ENCODE data around the gene ANKRD17.
"Not testable (repeated sequence)": the region's sequence is repeated elsewhere in the genome, so short reads cannot be mapped to it uniquely, and the experiment has no call there.

ANKRD17 gene

GRCh38 chr4:73258686-73259570 lies at the start of gene ANKRD17:
Gene ANKRD17 (minus strand): TSS chr4:73258798. CDS start chr4:73258668, 130 bp downstream.
- H3K4me3 ChIP-seq (replicated peaks; ENCODE audit: low read depth, low read length): peak within 1 kb of the TSS; percentile 84
- TF ChIP-seq, protein P1, sequence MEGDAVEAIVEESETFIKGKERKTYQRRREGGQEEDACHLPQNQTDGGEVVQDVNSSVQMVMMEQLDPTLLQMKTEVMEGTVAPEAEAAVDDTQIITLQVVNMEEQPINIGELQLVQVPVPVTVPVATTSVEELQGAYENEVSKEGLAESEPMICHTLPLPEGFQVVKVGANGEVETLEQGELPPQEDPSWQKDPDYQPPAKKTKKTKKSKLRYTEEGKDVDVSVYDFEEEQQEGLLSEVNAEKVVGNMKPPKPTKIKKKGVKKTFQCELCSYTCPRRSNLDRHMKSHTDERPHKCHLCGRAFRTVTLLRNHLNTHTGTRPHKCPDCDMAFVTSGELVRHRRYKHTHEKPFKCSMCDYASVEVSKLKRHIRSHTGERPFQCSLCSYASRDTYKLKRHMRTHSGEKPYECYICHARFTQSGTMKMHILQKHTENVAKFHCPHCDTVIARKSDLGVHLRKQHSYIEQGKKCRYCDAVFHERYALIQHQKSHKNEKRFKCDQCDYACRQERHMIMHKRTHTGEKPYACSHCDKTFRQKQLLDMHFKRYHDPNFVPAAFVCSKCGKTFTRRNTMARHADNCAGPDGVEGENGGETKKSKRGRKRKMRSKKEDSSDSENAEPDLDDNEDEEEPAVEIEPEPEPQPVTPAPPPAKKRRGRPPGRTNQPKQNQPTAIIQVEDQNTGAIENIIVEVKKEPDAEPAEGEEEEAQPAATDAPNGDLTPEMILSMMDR (IDR thresholded peaks at IDR 0.05; ENCODE audit: low read length, missing control alignments): no peak
- DNase-seq (ENCODE audit: low read depth): peak; percentile 95

DNA sequence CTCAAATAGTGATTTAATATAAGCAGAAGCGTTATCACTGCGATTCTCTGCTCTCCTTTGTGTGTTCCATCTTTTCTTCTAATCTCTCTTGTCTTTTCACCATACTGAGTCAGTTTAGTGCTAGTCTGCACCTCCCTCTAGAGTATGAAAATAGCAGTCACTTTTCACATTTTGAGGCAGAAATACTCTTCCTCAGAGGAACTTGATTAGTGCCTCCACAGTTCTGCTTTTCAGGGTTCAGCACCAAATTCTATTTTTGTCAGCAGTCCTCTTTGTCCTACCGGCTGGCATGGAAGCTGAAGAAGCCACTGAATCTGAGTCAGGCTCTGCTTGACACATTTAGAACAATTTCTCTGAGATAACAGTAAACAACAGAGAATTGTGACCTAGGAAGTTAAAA lies 49.7 kb upstream of the ANKRD17 start:
- TF ChIP-seq, protein P1 (IDR thresholded peaks at IDR 0.05; ENCODE audit: low read length, missing control alignments): peak; percentile 58
- DNase-seq (ENCODE audit: low read depth): peak; percentile 55
- H3K4me3 ChIP-seq (replicated peaks; ENCODE audit: low read depth, low read length): no peak overlapping the region

DNA sequence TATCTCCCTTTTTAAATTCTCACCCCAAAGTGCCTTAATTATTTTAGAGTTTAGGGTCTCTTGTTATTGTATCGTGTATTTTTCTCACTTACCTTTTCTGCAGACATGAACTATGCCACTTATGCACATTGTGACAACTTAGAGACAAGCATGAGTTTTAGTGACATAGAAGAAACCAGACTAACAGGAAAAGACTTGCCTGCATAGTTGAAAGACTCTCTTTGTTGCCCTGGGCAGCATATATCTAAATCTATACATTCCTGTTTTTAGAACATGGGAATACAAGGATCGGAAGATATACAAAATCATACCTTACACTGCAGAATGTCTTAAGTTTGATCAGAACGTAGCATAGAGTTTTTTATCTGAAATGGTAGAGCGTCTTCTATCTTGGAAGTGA lies 45.1 kb upstream of the ANKRD17 start:
- TF ChIP-seq, protein P1 (IDR thresholded peaks at IDR 0.05; ENCODE audit: low read length, missing control alignments): no peak
- no peak overlapping the region for H3K4me3 ChIP-seq (replicated peaks; ENCODE audit: low read depth, low read length)
- no peak for DNase-seq (ENCODE audit: low read depth)

DNA sequence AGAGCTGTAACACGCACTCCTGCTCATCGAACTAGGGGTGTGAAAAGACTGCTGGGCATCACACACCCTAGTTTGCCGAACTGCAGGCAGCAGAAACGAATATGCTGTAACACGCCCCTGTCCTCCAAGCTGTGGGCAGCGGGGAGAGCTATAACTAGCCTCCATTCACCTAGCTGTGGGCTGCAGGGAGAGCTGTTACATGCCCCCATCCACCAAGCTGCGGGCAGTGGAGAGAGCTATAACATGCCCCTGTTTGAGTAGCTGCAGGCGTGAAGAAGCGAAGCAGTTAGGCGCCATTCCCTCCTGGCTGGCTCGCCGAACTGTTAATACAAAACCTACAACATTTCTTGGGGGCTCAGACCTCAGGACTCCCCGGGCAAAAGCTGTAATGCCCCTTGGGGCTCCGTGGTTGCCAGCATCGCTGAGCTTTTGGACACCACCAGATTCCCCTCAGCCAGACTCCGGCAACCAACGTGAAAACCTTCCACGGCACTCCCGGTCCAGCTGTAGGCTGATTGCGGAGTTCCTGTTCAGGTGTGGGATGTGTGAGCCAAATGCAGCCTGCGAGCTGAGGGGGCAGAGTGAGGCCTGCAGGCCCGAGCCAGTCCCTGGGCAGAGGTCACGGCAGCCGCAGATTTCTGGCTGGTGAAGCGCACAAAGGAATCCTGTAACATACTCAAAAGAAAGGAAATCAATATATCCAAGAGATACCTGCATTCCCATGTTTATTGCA lies 41.1 kb upstream of the ANKRD17 start:
- TF ChIP-seq, protein P1 (IDR thresholded peaks at IDR 0.05; ENCODE audit: low read length, missing control alignments): no peak
- no peak for DNase-seq (ENCODE audit: low read depth)
- H3K4me3 ChIP-seq (replicated peaks; ENCODE audit: low read depth, low read length): no peak overlapping the region

GRCh38 chr4:73292661-73293060 lies 34.1 kb upstream of the ANKRD17 start:
- not testable (repeated sequence) for H3K4me3 ChIP-seq (replicated peaks; ENCODE audit: low read depth, low read length); DNase-seq (ENCODE audit: low read depth)

DNA sequence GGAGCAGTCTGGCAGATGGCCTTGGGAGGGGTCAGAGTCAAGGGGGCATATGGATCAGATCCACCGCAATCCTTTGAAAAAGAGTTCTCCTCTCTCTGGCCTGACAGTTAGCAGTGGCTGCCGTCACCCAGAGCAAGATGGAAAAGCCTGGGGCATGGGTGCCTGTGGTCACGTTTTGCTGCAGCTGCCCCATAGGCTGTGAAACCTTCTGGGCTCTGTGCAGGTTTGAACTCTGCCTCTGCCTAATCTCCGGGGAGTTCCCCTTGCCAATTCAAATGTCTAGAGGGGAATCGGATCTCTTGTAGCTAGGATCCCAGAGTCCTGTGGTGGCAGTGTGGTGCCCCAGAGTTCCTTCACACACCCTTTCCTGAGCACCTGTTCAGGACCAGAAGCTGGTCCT lies 23.4 kb upstream of the ANKRD17 start:
- DNase-seq (ENCODE audit: low read depth): no peak
- TF ChIP-seq, protein P1 (IDR thresholded peaks at IDR 0.05; ENCODE audit: low read length, missing control alignments): no peak
- no peak overlapping the region for H3K4me3 ChIP-seq (replicated peaks; ENCODE audit: low read depth, low read length)

GRCh38 chr4:73281396-73281795 lies 22.8 kb upstream of the ANKRD17 start:
- no peak for DNase-seq (ENCODE audit: low read depth)

More at GRCh38 chr4:73281396-73281795, 22.8 kb upstream of the ANKRD17 start:
- TF ChIP-seq, protein P1 (IDR thresholded peaks at IDR 0.05; ENCODE audit: low read length, missing control alignments): no peak
- H3K4me3 ChIP-seq (replicated peaks; ENCODE audit: low read depth, low read length): no peak overlapping the region

All from fibroblast of pulmonary artery (primary cell).